COLO668 (cell line): Measurements from ENCODE around the gene JPH3.

Experiments used
- DNase-seq: peaks from one replicate; lab custom pipeline; 2025; ENCODE audit not compliant: unreplicated experiment; lab: John Stamatoyannopoulos, UW

The JPH3 gene

DNA sequence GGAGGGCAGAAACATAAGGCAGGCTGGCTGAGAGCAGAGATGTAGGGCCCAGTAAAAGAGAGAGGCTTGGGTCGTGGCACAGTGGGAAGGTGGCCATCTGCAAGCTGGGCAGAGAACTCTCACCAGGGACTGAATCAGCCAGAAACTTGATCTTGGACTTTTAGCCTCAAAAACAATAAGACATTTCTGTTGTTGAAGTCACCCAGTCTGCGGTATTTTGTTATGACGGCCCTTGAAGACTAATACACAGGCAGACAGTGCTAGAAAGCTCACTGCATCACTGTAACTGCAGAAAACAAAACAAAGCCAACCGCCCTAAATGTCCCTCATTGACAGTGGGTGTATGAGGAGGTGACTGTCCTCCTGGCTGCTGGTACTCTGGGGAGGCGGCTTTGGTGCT is 3.9 kb upstream of the JPH3 start:
- no peak for DNase-seq

DNA sequence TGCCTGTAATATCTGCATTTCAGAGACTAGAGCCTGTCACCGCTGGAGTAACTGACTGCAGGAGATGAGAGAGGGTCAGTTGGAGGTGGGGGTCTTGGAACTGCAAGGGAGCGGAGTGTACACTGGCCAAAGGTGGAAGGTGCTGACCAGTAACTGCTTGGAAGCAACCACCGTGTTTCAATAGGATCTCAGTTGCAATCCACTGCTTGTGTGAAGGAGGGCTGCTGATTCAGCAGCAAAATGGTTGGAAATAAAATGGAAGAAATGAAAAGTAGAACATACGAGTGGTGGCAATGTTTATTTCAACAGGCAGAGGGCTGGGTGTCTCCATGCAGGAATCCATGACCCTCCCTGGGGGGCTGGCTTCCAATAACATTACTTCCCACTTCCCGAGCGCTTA is 2.1 kb upstream of the JPH3 start:
- no peak for DNase-seq

DNA sequence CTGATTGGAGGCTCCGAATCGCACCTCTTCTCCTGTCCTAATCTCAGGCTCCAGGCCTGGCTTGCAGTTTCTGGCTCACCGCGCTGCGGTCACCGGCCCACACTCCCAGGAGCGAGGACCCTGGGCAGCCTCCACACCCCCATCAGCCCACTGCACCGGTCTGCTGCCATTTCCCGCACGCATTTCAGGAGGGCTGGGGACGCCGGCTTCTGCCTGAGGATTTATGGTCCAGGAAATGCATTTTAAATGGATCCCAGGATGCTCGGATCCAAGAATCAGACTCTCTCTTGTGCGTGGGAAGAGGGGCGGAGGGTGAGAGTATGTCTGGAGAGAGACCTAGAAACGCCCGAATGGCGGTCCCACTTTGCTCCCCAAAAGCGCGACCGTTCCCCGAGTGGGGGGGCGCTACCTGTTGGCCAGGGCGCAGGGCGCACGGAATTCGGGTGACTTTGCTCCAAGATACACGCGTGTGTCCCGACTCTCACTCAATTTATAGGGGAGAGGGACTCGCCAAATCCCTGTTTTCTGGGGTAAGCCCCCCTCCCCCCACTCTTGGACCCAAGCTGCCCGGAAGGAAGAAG is 817 bp upstream of the JPH3 start:
- DNase-seq: no peak

DNA sequence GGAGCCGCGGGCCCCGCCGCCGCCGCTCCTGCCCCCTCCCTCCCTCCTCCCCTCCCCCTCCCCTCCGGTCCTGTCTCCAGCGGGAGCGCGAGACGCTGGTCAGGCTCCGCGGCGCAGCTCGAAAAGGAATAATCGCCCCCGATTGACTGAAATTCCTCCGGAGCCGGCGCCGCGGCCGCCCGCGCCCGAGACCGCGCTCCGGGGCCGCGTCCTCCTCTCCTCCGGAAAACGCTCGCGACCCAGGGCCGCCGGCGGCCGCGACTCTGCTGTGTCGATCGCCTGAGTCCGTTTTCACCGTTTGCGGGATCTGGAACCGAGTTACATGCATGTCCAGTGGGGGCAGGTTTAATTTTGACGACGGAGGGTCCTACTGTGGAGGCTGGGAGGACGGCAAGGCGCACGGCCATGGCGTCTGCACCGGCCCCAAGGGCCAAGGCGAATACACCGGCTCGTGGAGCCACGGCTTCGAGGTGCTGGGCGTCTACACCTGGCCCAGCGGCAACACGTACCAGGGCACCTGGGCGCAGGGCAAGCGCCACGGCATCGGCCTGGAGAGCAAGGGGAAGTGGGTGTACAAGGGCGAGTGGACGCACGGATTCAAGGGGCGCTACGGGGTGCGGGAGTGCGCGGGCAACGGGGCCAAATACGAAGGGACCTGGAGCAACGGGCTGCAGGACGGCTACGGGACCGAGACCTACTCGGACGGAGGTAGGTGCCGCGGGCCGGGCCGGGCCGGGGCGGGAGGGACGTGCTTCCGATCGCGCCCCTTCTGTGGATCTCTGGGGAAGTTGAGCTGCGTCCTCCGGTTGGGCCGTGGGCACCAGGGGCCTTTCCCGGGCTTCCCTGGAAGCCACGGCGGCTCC is 744 bp downstream of the JPH3 start:
- peak; percentile 31 for DNase-seq

DNA sequence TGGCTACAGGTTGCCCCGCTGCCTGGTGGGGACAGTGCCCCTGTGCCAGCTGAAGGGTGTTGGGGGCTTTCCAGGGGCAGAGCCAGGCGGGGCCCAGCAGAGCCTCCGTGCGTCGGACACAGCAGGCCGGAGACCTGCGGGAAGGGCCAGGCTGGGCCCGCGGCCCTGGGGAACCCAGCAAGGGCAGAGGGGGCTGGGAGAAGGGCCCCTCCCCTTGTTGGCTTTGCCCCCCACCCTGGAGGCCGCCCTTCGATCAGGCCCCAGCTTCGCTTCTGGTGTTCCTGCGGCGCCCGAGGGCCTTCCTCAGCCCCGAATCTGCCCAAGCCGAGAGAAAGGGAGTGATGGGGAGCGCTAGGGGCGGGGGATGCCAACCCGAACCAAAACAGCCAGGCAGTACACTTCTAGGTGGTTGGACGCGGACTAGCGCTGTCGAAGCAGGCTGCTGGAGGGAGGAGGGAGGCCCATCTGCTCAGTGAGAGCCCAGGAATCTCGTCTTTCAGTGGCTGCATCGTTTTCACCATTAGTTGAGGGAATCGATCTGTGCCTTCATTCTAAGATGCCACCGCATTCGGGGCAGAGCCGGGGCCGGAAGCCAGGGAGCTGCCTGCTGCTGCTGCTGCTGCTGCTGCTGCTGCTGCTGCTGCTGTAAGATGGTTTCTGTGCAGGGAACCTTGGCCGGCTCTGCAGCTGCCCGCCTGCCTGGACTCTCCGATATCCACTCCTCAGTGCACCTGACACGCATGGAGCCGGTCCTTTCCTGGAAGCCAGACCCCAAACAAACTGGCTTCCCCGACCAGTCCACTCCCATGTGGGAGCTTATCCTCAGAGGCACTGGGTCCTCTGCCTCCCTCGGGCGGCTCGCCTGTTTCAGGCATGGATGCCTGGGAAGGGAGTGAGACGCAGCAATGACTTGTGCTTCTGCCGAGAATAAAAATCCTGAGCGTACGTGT is 1.7 kb downstream of the JPH3 start:
- DNase-seq: peak; percentile 29

- no peak for DNase-seq
These were observed 2.4 kb downstream of the JPH3 start for GRCh38 chr16:87604634-87605111.

- no peak for DNase-seq
These were observed 4.9 kb downstream of the JPH3 start for GRCh38 chr16:87607223-87607622.

DNA sequence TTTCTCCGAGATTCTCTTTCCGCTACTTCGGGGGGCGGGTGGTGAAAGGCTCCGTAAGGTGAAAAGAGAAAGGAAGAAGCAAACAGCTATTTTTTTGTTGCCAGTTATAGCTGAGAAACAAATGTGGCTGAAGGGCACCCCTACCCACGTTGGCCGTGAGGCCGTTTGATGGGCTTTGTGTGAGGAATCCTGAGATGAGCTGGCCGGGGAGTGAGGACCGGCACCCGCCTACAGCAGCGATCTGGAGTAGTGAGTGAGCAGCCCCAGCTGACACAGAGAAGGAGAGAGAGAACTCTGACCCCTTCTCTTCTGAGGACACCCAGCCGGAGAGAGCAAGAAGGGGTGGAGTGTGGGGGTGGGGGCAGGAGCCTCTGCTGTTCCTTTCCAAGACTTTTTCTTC is 5.6 kb downstream of the JPH3 start:
- no peak for DNase-seq

DNA sequence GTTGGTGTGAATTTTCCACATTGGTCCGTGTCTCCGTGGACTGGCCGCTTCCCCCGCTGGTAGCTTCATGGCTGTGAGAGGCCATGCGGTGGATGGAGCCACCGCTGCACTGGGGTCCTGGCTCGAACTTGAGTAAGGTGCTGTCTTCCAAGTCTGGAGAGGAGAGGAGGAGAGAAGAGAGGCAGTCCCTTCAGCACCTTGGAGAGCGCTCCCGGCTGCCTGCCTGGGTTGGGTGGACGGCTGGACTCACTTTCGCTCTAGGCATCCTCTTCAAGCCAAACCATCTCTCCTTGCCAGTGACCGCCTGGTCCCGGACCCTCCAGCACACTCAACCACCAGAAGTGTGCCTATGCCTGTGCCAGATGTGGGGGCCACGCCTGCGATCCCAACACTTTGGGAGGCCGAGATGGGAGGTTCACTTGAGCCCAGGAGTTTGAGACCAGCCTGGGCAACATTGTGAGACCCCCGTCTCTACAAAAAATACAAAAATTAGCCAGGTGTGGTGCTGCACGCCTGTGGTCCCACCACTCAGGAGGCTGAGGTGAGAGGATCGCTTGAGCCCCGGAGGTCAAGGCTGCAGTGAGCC is 6.2 kb downstream of the JPH3 start:
- no peak for DNase-seq

GRCh38 chr16:87610026-87610425 is 7.7 kb downstream of the JPH3 start:
- DNase-seq: no peak

- DNase-seq: no peak
These were observed 9.1 kb downstream of the JPH3 start for GRCh38 chr16:87611456-87611855.

- DNase-seq: no peak
These were observed 11.7 kb downstream of the JPH3 start for GRCh38 chr16:87613961-87614360.

DNA sequence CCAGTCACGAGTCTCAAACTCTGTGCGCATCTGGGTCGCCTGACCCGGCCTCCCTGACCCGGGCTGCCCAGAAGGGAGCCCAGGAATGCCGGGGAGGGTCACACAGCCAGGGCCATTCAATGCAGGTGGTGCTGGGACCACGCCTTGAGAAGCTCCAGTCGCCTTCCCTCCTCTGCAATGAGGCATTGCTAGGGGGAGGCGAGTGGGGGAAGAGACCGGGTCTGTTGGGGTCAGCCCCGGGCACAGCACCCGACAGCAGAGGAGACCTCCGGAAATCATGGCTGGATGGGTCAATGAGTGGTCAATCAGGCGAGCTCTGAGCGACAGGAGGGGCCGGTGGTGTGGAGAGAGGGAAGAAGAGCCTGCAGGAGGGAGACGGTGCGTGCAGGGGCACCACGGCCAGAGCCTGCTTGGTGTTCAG is 13.3 kb downstream of the JPH3 start:
- DNase-seq: no peak

DNA sequence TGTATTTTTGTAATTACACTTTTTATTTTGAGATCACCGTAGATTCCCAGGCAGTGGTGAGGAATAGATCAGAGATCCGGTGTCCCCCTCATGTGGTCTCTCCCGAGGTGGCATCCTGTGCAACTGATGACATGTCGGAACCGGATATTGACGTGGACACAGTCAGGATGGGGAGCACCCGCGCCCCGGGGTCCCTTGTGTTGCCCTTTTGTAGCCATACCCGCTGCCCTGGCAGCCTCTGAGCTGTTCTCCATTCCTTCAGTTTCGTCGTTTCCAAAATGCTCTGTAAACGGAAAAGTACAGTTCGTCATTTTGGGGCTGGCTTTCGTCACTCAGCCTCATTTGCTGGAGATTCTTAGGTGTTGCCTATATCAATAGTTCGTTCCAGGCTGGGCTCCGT is 14.2 kb downstream of the JPH3 start:
- DNase-seq: no peak

DNA sequence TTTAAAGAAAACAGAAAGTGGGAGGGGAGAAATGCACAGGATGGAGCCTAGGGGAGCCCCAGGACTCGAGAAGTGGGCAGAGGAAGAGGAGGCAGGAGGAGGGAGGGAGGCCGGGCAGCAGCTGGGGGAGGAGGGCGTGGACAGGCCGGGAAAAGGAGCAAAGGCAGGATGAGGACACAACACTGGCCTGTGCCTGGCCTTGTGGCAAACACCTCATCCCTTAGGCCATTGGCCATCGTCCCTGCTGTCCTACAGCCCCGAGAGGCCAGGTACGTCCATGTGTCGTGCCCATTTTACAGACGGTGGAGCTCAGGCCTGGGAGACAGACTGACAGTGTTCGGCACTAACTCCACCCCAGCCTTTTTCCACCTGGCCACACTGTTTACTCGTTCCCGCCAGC is 15.9 kb downstream of the JPH3 start:
- peak; percentile 12 for DNase-seq

DNA sequence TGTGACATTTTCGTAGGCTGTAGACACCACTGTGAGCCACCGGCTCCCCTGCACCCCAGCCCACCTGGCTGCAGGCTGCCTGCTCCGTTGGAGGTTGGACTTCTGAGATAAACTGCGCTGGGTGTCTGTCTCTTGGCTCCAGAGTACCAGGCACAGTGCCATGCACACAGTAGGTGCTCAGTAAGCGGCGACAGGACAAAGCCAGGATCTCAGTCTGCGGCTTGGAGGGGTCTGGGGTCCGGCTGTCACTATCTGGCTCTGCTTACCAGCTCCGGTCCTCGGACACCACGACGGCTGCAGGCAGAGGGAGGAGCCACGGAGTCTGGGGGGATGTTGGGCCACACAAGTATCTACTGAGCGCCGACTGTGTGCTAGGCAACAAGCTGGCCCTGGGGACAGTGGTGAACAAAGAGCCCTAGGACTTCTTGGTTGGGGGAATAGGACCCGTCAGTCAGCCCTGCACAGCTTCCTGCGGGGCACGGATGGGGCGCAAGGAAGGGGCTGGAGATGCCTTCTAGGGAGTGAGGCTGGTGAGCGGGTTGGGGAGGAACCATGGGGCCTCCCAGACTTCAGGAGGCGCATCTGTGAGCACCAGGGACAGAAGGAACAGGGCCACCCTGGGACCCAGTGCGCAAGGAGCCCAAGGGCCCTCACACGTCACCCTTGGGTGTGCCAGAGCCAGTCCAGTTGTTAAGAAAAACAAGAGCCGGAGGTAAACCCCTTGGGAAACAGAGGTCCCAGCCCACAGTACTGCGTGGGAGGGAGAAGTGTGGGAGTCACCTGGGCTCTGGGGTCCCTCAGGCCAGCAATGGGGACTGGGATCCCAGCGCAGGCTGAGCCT is 17.3 kb downstream of the JPH3 start:
- DNase-seq: no peak

DNA sequence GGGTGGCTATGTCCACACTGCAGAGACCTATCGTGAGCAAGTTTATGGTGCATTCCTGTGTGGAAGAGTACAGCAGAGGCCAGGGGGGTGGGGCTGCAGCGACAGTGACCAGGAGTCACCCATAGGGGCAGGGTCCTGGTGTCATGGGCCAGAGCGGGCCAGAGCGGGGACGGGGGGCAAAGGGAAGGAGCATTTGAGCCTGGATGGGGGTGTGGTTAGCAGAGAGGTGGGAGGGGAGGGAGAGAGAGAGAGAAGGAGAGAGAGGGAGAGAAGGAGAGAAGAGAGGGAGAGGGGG is 17.8 kb downstream of the JPH3 start:
- DNase-seq: no peak

DNA sequence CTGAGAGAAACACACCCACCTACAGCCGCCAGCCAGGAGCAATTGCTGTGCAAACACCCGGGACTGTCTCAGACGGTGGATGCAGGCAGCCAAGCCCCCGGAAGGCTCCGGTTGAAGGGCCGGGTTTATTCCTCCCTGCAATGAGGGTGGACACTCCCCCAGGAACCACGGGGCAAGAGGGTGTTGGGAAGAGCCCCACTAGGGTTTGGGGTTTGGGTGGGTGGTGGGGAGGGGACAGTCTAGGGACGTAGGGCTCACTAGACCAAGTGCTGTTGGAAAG is 19.2 kb downstream of the JPH3 start:
- no peak for DNase-seq

DNA sequence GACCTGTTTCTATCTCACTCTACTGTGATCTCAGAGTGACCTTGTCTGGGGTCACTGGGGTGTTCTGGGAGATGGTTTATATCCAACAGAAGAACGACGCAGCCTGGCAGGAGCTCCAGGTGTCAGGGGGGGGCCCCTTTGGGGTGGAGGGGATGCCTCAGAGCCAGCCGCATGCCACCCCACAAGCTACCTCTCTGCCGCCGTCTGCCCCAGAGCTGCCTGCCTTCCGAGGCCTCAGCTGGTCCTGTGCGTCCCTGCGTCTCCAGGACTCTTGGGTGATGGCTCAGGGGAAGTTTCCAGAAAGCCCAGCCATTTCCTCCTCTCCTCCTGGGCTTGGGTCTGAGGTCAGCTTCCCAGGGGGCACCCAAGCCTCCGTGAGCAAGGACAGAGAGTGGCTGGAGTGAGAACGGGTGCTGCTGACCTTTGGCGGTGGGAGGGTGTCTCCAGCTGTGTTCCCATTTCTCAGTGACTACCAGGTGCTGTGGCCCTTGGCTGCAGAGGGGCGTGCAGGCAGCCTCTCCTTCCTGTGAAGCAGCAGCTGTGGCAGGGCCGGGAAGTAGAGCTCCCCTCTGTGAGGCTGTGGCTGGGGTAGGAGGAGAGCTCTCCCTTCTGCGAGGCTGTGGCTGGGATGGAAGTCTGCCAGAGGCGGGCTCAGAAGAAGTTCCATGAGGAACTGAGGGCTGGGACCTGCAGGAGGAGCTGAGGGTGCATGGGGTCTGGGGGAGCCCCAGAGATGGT is 19.8 kb downstream of the JPH3 start:
- DNase-seq: no peak

GRCh38 chr16:87622756-87623319 is 20.5 kb downstream of the JPH3 start:
- no peak for DNase-seq
